Neural cell (in vitro differentiated cells): Measurements from ENCODE around the gene SSTR5. TPM values are rescaled to one million over a fixed set of nuclear protein-coding genes. Genes with fewer than 3 reads are reported as not detected.

Experiments
- H2AFZ ChIP-seq: fragments of 200-600, 300-800 bp; sonication (generic), shearing (Covaris generic); 2 replicates; pipeline ENCODE4 v1.6.0; 2014; ENCODE audit warnings: low read depth, mild to moderate bottlenecking, antibody characterized with exemption, low read length, moderate library complexity
- H3F3A ChIP-seq: fragments of 200-600 bp; shearing (Covaris generic); 2 replicates; pipeline ENCODE4 v1.6.1; 2016; ENCODE audit warnings: mild to moderate bottlenecking, moderate library complexity, mixed read lengths, antibody characterized with exemption, low read length; ENCODE audit not compliant: insufficient read depth, poor library complexity, severe bottlenecking
- H3K27ac ChIP-seq: fragments of 200-600, 300-800 bp; sonication (generic), shearing (Covaris generic); 2 replicates; pipeline ENCODE4 v1.5.1; 2014; ENCODE audit warnings: mild to moderate bottlenecking, low read length, moderate library complexity
- H3K27me3 ChIP-seq: fragments of 300-800, 200-600 bp; sonication (generic), shearing (Covaris generic); 2 replicates; pipeline ENCODE4 v1.6.0; 2014; ENCODE audit warnings: mild to moderate bottlenecking, low read depth, low read length, moderate library complexity; ENCODE audit not compliant: insufficient read depth
- H3K36me3 ChIP-seq: fragments of 300-800, 200-600 bp; sonication (generic), shearing (Covaris generic); 2 replicates; pipeline ENCODE4 v1.5.1; 2014; ENCODE audit warnings: mild to moderate bottlenecking, antibody characterized with exemption, low read length, moderate library complexity; ENCODE audit not compliant: insufficient read depth
- H3K4me2 ChIP-seq: fragments of 300-800, 200-600 bp; sonication (generic), shearing (Covaris generic); 2 replicates; pipeline ENCODE4 v1.6.0; 2014; ENCODE audit warnings: mild to moderate bottlenecking, low read length
- H3K4me3 ChIP-seq: fragments of 300-800, 200-600 bp; sonication (generic), shearing (Covaris generic); 2 replicates; pipeline ENCODE4 v1.5.1; 2014; ENCODE audit warnings: mild to moderate bottlenecking, low read length, moderate library complexity
- H3K79me2 ChIP-seq: fragments of 200-600 bp; shearing (Covaris generic); replicated peaks from 2 replicates; pipeline ENCODE4 v1.6.0; 2014; ENCODE audit warnings: mild to moderate bottlenecking, low read length, moderate library complexity; ENCODE audit not compliant: insufficient read depth
- H3K9ac ChIP-seq: fragments of 300-800, 200-600 bp; sonication (generic), shearing (Covaris generic); 2 replicates; pipeline ENCODE4 v1.6.1; 2016; ENCODE audit warnings: mild to moderate bottlenecking, low read length, mixed read lengths
- H3K9me2 ChIP-seq: fragments of 200-600 bp; shearing (Covaris generic); 2 replicates; pipeline ENCODE4 v1.6.1; 2016; ENCODE audit warnings: mild to moderate bottlenecking, low read length, mixed read lengths; ENCODE audit not compliant: insufficient read depth
- H3K9me3 ChIP-seq: fragments of 200-600, 300-800 bp; sonication (generic), shearing (Covaris generic); 2 replicates; pipeline ENCODE4 v1.6.1; 2016; ENCODE audit warnings: mild to moderate bottlenecking, mixed run types, low read length, moderate library complexity, mixed read lengths
- H4K20me1 ChIP-seq: fragments of 200-600 bp; shearing (Covaris generic); 2 replicates; pipeline ENCODE4 v1.6.1; 2016; ENCODE audit warnings: mild to moderate bottlenecking, mixed run types; ENCODE audit not compliant: insufficient read depth
- CTCF ChIP-seq: fragments of 450-650 bp; IDR thresholded peaks from 2 replicates; pipeline ENCODE4 v1.5.1; 2014; ENCODE audit warnings: antibody characterized with exemption, mild to moderate bottlenecking, moderate library complexity; ENCODE audit not compliant: poor library complexity, severe bottlenecking
- EP300 ChIP-seq: fragments of 450-650 bp; conservative IDR thresholded peaks from 2 replicates; pipeline ENCODE4 v1.6.1; 2014; ENCODE audit warnings: antibody characterized with exemption, mild to moderate bottlenecking, moderate library complexity; ENCODE audit not compliant: poor library complexity, severe bottlenecking
- EZH2 ChIP-seq: fragments of 200-600, 300-800 bp; shearing (Covaris generic), sonication (generic); IDR thresholded peaks from 2 replicates; pipeline ENCODE4 v1.6.1; 2014; ENCODE audit warnings: antibody characterized with exemption, low read length, borderline replicate concordance, mild to moderate bottlenecking; ENCODE audit not compliant: insufficient read depth, poor library complexity, severe bottlenecking
- MXI1 ChIP-seq: fragments of 450-650 bp; conservative IDR thresholded peaks from 2 replicates; pipeline ENCODE4 v1.6.1; 2014; ENCODE audit warnings: antibody characterized with exemption, mild to moderate bottlenecking; ENCODE audit not compliant: poor library complexity, severe bottlenecking
- POLR2AphosphoS5 ChIP-seq: IDR thresholded peaks from 2 replicates; pipeline ENCODE4 v1.6.1; 2012
- RAD21 ChIP-seq: fragments of 450-650 bp; conservative IDR thresholded peaks from 2 replicates; pipeline ENCODE4 v1.6.1; 2014; ENCODE audit warnings: antibody characterized with exemption, mild to moderate bottlenecking, moderate library complexity
- REST ChIP-seq: IDR thresholded peaks from 2 replicates; pipeline ENCODE4 v1.6.1; 2012; ENCODE audit warnings: borderline replicate concordance
- SMC3 ChIP-seq: fragments of 450-650 bp; conservative IDR thresholded peaks from 2 replicates; pipeline ENCODE4 v1.6.1; 2014; ENCODE audit warnings: antibody characterized with exemption, mild to moderate bottlenecking, moderate library complexity; ENCODE audit not compliant: poor library complexity
- TAF1 ChIP-seq: IDR thresholded peaks from 2 replicates; pipeline ENCODE4 v1.6.1; 2012; ENCODE audit warnings: low read depth
- polyA plus RNA-seq: library from polyadenylated mRNA; depleted of rRNA; stranded (reverse); fragments of >200 nt; gene quantifications from 2 replicates; pipeline ENCODE4 v1.2.3, GENCODE V29; 2014

The SSTR5 gene
- polyA plus RNA-seq, 1 donor from 2014 or later: not detected

GRCh38 chr16:1113889-1114526 is 41.5 kb downstream of the SSTR5 start:
- H4K20me1 ChIP-seq: no peaks in the 10 kb centered on the region

GRCh38 chr16:1116693-1117077 is 44.1 kb downstream of the SSTR5 start:
- Histone ChIP-seq H3K4me2 (no peak overlapping the region), H3K9ac (no peak overlapping the region), H3K27me3 (no peaks in the 10 kb centered on the region), H3K36me3 (no peaks in the 10 kb centered on the region), H2AFZ (no peak overlapping the region), H3K27ac (no peak overlapping the region), H3F3A (no peaks in the 10 kb centered on the region), H3K9me2 (no peaks in the 10 kb centered on the region), H4K20me1 (no peaks in the 10 kb centered on the region), H3K9me3 (no peaks in the 10 kb centered on the region), H3K4me3 (no peak overlapping the region), H3K79me2 (no peaks in the 10 kb centered on the region)
- TF ChIP-seq EZH2: no peak
- TF ChIP-seq CTCF: no peak
- TF ChIP-seq POLR2AphosphoS5: no peak
- TF ChIP-seq EP300: no peak
- no peak for TF ChIP-seq RAD21
- TF ChIP-seq TAF1: no peak
- TF ChIP-seq SMC3: no peak
- no peak for TF ChIP-seq MXI1

More at GRCh38 chr16:1113889-1114526, 41.5 kb downstream of the SSTR5 start:
- TF ChIP-seq EP300: no peak
- TF ChIP-seq TAF1: no peak
- no peak for TF ChIP-seq REST
- TF ChIP-seq POLR2AphosphoS5: no peak
- no peak for TF ChIP-seq RAD21
- no peak for TF ChIP-seq MXI1
- TF ChIP-seq EZH2: no peak
- TF ChIP-seq SMC3: no peak
- no peak for TF ChIP-seq CTCF
- Histone ChIP-seq H3K27me3 (no peaks in the 10 kb centered on the region), H3K4me3 (no peak overlapping the region), H3K79me2 (no peaks in the 10 kb centered on the region), H3K4me2 (no peak overlapping the region), H3K27ac (no peak overlapping the region), H3K36me3 (no peaks in the 10 kb centered on the region), H3K9me2 (no peaks in the 10 kb centered on the region), H3K9ac (no peak overlapping the region), H3F3A (no peaks in the 10 kb centered on the region), H2AFZ (no peak overlapping the region), H3K9me3 (no peaks in the 10 kb centered on the region)
